Activated naive CD4-positive, alpha-beta T cell treated with anti-CD3 and anti-CD28 coated beads, Interleukin-2, amount 10 ng/mL, durations not matched to agents 7 days and 5 days (primary cell): Measurements from ENCODE around the gene TCF15.

Experiments
- CTCF ChIA-PET: fragments of 350-600 bp; sonication (Branson Sonifier 250); formaldehyde crosslinking; loops from one replicate; lab custom pipeline; 2021; ENCODE audit warnings: antibody characterized with exemption; lab: Charles Lee
- DNase-seq: peaks from one replicate; pipeline ENCODE4 v3.0.0-alpha.2; 2020
- H3K27ac Mint-ChIP-seq: one replicate; pipeline ENCODE4 v1.8.0; 2021; ENCODE audit warnings: mild to moderate bottlenecking, moderate library complexity, mixed read lengths
- H3K27me3 Mint-ChIP-seq: one replicate; pipeline ENCODE4 v1.8.0; 2021; ENCODE audit warnings: mild to moderate bottlenecking, mixed read lengths
- H3K36me3 Mint-ChIP-seq: one replicate; pipeline ENCODE4 v1.8.0; 2021; ENCODE audit warnings: mixed read lengths
- H3K4me1 Mint-ChIP-seq: one replicate; pipeline ENCODE4 v1.8.0; 2021; ENCODE audit warnings: mixed read lengths
- H3K4me3 Mint-ChIP-seq: one replicate; pipeline ENCODE4 v1.8.0; 2021; ENCODE audit warnings: mild to moderate bottlenecking, moderate library complexity, mixed read lengths
- H3K9me3 Mint-ChIP-seq: one replicate; pipeline ENCODE4 v1.8.0; 2021; ENCODE audit warnings: mixed read lengths

The TCF15 gene, protein sequence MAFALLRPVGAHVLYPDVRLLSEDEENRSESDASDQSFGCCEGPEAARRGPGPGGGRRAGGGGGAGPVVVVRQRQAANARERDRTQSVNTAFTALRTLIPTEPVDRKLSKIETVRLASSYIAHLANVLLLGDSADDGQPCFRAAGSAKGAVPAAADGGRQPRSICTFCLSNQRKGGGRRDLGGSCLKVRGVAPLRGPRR

DNA sequence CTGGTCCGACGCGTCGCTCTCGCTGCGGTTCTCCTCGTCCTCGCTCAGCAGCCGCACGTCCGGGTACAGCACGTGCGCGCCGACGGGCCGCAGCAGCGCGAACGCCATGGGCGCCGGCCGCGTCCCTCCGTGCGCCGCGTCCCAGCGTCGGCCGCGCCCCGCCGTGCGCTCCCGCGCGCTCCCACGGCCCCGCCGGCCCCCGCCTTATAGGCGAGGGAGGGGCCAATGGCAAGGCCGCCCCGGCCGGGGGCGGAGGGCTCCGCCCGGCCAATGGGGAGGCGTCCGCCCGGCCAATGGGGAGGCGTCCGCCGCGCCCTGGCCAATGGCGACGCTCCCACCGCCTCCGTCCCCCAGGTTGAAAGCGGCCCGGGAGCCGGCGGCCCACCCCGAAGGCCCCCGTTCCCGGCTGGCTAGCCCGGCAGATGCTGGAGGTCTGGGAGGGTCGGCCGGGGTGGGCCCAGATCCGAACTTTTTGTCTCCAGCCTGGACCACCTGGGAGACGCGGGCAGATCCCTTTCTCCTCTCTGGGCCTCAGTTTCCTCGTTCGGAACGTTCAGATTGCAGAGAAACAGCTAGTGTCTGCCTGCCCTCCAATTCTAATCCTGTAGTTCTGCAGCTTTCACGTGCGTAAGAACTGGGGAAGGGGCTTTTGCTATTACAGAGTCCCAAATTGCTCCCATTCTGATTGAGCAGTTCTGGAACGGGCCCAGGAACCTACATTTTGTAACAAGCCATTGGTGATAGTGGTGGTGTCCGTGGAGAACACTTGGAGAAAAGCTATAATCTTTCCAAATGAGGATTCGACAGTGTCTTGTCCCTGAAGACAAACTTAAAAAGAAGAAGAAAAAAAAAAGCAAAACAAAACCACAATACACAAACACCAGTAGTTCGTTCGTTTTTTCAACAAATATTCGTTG is at the start of gene TCF15:
TSS of gene TCF15 (minus strand) at position 180 of the 917 bp plus-strand sequence. CDS start at position 108, 72 bp downstream.
- peaks cover 87% of the 10 kb centered on the region for H3K27me3 Mint-ChIP-seq
- H3K4me1 Mint-ChIP-seq, result peaks cover 10% of the 10 kb centered on the region
- CTCF ChIA-PET, result no interaction called here
- no peaks in the 10 kb centered on the region for H3K9me3 Mint-ChIP-seq
- H3K36me3 Mint-ChIP-seq, result no peaks in the 10 kb centered on the region
- no peak for DNase-seq
- no peak within 1 kb of the TSS for H3K27ac Mint-ChIP-seq
- H3K4me3 Mint-ChIP-seq, result peak within 1 kb of the TSS; percentile 10

DNA sequence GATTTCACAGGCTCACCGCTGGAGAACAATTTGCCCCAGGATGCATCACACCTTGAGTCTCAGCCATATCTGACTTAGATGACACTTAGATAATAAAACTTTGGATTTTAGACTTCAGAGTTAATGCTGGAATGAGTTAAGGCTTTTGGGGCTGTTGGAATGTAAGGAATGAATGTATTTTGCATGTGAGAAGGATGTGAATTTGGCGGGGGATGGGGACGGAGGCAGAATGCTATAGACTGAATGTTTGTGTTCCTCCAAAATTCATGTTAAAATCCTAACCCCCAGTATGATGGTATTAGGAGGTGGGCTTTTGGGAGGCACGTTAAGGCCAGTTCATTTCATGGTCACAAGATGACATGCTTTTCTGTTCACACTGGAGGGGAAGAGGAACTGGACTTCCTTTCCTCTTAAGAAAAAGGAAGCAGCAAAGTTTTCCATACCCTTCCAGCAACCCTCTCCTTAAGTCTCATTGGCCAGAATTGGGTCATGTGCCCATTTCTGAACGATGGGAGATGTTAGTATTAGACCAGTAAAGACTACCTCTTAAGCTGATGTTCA is 48.7 kb upstream of the TCF15 start:
- H3K27ac Mint-ChIP-seq, result no peak overlapping the region
- DNase-seq, result no peak
- CTCF ChIA-PET, result no interaction called here
- H3K4me1 Mint-ChIP-seq, result peaks cover 10% of the 10 kb centered on the region
- H3K36me3 Mint-ChIP-seq, result no peaks in the 10 kb centered on the region
- H3K4me3 Mint-ChIP-seq, result no peak overlapping the region
- no peaks in the 10 kb centered on the region for H3K9me3 Mint-ChIP-seq
- H3K27me3 Mint-ChIP-seq, result peaks cover 76% of the 10 kb centered on the region

DNA sequence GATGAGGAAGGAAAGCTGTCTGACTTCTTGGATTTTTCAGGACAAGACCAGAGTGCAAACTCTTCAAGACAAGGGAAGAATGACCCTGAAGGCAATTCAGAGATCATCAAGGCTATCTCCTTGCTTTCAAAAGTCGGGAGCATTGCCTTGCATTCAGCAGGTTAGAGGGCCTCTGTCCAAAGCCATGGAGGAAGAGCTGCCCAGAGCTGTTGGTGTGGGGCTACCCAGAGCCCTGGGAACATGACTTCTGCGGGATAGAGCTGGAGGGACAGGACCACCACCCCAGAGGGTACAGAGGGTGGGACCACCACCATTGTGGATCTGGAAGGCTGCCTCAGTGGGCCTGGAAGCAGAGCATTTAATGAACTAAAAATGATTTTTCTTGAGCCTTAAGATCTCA is 48.1 kb upstream of the TCF15 start:
- Mint-ChIP-seq H3K27ac (no peak overlapping the region), H3K4me3 (no peak overlapping the region), H3K4me1 (peaks cover 13% of the 10 kb centered on the region), H3K9me3 (no peaks in the 10 kb centered on the region), H3K36me3 (no peaks in the 10 kb centered on the region), H3K27me3 (peaks cover 70% of the 10 kb centered on the region)
- no peak for DNase-seq
- CTCF ChIA-PET, result no interaction called here

DNA sequence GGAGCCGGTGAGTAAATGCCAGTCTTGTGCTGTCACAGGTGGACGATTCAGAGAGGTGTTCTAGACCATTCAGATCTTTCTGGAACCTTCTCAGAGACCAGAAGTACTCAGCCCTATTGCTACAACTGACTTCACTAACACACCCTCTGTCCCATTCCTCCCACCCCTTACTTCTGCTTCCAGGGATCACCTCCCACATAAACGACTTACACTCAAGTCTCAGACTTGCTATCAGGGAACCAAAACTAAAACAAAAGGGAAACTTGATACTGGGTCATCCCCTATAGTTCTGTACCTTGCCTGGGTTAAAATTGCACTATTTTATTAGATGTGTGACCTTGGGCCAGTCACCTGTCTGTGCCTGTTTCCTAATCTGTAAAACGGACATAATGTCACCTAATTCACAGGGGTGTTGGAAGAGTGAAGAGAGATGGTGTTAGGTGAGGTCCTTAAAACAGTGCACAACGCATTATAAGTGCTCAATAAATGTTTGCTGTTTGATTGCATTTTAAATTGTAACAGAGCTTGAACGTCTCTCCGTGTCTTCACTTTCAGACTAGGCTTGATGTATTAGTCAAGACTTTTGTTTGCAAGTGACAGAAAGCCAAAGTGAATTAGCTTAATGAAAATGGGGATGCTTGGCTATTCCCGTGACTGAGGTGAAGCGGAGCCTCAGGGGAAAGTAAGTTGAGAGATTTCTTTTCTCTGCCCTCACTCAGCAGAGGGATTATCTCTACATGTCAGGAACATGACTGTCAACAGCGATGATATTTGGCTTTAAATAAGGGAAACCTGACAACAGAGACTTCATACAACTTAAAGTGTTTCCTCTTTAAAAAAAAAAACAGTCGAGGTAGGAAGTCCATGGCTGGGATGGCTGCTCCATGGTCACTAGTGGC is 45.9 kb upstream of the TCF15 start:
- CTCF ChIA-PET, result interaction anchor here (1.7 kb wide), 1 partner anchor 11 kb away, joined by 8 read pairs; no protein-coding TSS in a partner anchor
- Mint-ChIP-seq H3K27me3 (peaks cover 48% of the 10 kb centered on the region), H3K36me3 (no peaks in the 10 kb centered on the region), H3K4me3 (no peak overlapping the region), H3K27ac (no peak overlapping the region), H3K4me1 (peaks cover 19% of the 10 kb centered on the region), H3K9me3 (no peaks in the 10 kb centered on the region)
- no peak for DNase-seq

DNA sequence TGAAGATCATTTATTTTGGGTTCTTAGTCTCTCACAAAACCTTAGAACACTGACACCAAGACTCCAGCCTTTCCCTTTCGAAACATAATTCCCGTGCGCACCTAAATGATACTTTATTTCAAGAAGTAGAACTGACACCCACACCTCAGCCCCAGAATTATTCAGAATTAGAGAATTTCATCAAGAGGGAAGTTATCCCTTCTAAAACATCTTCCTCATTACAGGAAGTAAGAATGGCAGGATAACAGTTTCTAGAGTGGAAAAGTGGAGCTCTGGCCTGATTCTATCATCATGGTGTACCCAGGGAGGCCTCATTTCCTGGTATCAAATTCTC is 44.3 kb upstream of the TCF15 start:
- Mint-ChIP-seq H3K27ac (no peak overlapping the region), H3K4me3 (no peak overlapping the region)

DNA sequence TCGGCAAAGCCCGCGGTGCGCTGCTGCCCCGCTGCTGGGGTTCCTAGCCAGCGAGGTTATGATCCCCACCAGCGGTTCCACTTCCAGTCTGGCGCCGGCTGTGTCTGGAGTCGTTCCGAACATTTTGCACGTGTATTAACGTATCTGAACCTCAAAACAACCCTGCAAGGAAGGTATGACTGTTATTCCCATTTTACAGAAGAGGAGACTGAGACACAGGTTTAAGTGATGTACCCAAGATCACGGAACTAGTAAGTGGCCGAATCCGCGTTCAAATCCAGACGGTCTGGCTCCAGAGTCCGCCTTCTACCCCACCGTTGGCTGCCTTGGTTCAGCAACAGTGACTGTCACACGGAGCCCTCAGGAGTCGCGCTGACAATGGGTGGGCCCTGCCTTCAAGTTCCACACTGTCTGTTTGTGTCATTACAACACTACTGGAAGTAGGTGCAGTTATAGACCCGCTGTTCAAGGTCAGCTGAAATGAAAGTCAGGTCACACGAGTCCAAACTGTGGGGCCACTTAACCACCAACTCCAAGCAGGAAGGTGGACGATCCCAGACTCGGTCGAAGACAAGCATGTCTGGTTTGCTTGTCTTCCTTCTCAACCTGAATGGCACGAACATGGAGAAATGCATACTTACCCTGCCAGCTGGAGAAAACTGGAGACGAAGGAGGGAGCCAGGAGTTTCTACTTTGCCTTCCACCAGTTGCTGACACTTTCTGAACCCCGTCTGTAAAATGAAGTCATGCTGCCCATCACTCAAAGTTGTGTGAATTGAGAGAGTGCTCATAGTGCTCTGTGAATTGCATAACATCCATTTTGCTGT is 43.7 kb upstream of the TCF15 start:
- H3K4me1 Mint-ChIP-seq, result peaks cover 23% of the 10 kb centered on the region

More for the DNA sequence above, 44.3 kb upstream of the TCF15 start:
- Mint-ChIP-seq H3K4me1 (peaks cover 23% of the 10 kb centered on the region), H3K9me3 (no peaks in the 10 kb centered on the region), H3K36me3 (peaks cover 3% of the 10 kb centered on the region), H3K27me3 (peaks cover 32% of the 10 kb centered on the region)
- no peak for DNase-seq
- CTCF ChIA-PET, result interaction anchor here (1.2 kb wide), 1 partner anchor 13 kb away, joined by 3 read pairs; no protein-coding TSS in a partner anchor

DNA sequence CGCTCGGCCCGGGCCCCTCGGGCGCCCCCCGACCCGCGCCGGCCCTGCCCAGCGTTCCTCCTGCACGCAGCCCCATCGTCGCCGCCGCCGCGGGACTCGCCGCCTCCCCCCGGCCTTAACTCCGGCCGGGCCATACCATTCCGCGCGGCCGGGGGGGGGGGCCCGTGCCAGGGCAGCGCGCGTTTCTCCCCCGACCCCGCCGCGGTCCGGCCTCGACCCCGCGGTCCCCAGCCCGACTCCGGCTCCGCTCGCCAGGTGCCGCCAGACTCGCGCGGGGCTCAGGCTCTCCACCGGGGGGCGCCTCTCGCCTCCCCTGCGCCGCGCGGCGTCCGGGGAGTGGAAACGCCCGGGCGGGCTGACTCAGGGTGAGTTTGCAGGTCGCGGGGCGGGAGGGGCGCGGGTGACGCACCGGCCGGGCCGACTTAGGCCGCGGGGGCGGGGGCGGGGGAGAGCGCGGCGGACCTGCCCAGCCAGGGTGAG is 43.0 kb upstream of the TCF15 start, which contains the start of gene SRXN1:
TSS of gene SRXN1 (minus strand) at position 91 of the 480 bp plus-strand sequence. CDS start at position 76, 15 bp downstream.
- Mint-ChIP-seq H3K9me3 (no peaks in the 10 kb centered on the region), H3K4me1 (peaks cover 23% of the 10 kb centered on the region), H3K27me3 (peaks cover 19% of the 10 kb centered on the region), H3K4me3 (peak within 1 kb of the TSS; percentile 74), H3K36me3 (peaks cover 10% of the 10 kb centered on the region), H3K27ac (peak within 1 kb of the TSS; percentile 43)
- CTCF ChIA-PET, result no interaction called here
- DNase-seq, result peak; percentile 83

More for the DNA sequence above, 43.7 kb upstream of the TCF15 start:
- Mint-ChIP-seq H3K27ac (peak overlapping the region; percentile 40), H3K36me3 (peaks cover 5% of the 10 kb centered on the region), H3K4me3 (peak overlapping the region; percentile 74), H3K27me3 (peaks cover 26% of the 10 kb centered on the region), H3K9me3 (no peaks in the 10 kb centered on the region)
- CTCF ChIA-PET, result interaction anchor here (1.2 kb wide), 1 partner anchor 12 kb away, joined by 3 read pairs; no protein-coding TSS in a partner anchor
- no peak for DNase-seq

DNA sequence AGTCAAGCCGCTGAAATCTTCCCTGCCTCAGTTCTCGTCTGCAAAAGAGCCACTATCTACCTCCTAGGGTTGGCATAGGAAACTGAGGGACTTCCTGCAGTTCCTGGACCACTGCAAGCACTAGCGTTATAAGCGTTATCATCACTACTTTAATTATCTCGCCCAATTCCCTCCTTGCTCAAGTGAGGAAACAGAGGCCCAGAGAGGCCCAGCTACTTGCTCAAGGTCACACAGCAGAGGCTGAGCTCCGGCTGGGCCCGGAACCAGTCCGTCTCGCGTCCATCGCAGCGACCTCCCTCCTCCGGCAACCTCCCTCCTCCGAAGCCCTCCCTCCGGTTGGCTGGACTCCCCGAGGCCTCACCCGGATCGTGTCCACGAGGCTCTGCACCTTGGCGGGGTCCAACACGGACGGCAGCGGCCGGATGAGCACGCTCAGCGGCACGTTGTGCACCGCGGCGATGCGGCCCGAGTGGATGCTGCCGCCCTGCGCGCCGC is 42.6 kb upstream of the TCF15 start:
- CTCF ChIA-PET, result interaction anchor here (0.6 to 1.0 kb wide), 2 partner anchors 86 to 117 kb away, joined by 3 to 4 read pairs; no protein-coding TSS in a partner anchor

DNA sequence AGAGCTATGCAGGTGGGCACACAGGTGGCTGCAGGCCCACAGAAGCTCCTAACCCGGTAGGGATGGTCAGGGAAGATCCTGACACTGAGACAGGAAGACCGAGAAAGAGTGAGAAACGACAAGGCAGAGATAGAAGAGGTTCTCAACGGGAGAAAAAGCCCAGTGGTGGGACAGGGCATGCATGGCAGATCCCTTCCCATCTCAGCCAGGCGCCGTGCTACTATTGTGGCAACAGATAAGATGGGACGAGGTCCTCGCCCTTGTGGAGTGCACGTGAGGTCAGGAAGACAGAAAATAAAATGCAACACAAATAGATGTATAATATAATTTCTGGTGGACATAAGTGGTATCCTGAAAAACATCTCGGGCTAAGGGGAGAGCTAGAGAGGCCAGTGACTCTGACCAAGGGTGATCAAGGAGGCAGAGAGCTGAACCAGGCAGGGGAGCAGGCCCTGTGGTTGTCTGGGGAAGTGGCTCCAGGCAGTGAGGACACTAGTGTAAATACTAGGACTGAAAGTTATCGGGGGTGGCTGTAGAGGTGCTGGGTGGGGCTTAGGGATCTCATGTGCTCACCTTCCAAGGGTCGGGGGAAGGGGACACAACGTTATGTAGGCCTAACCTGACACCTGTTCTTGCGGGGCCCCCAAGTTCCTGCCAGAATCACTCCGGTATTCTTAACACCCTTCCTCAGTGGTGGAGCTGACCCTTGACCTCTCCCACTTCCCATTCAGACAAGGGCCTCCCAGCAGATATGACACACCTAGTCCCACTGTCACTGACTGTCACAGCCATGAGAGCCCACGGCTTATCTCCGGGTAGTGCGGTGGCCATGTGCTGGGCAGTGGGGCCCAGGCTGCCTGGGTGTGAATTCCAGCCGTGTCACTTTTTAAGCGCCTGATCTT is 41.9 kb upstream of the TCF15 start:
- no peaks in the 10 kb centered on the region for H3K9me3 Mint-ChIP-seq
- H3K27ac Mint-ChIP-seq, result peak overlapping the region; percentile 43
- H3K36me3 Mint-ChIP-seq, result peaks cover 19% of the 10 kb centered on the region
- DNase-seq, result no peak
- peaks cover 23% of the 10 kb centered on the region for H3K4me1 Mint-ChIP-seq
- H3K4me3 Mint-ChIP-seq, result peak overlapping the region; percentile 72
- CTCF ChIA-PET, result interaction anchor here (0.6 to 1.0 kb wide), 4 partner anchors 15 to 311 kb away, joined by 3 to 4 read pairs (median 3); no protein-coding TSS in a partner anchor
- H3K27me3 Mint-ChIP-seq, result peaks cover 16% of the 10 kb centered on the region

More for the DNA sequence above, 42.6 kb upstream of the TCF15 start:
- peaks cover 16% of the 10 kb centered on the region for H3K27me3 Mint-ChIP-seq
- H3K9me3 Mint-ChIP-seq, result no peaks in the 10 kb centered on the region
- peaks cover 14% of the 10 kb centered on the region for H3K36me3 Mint-ChIP-seq
- H3K4me3 Mint-ChIP-seq, result peak overlapping the region; percentile 72
- H3K27ac Mint-ChIP-seq, result peak overlapping the region; percentile 43
- peaks cover 23% of the 10 kb centered on the region for H3K4me1 Mint-ChIP-seq
- DNase-seq, result no peak

DNA sequence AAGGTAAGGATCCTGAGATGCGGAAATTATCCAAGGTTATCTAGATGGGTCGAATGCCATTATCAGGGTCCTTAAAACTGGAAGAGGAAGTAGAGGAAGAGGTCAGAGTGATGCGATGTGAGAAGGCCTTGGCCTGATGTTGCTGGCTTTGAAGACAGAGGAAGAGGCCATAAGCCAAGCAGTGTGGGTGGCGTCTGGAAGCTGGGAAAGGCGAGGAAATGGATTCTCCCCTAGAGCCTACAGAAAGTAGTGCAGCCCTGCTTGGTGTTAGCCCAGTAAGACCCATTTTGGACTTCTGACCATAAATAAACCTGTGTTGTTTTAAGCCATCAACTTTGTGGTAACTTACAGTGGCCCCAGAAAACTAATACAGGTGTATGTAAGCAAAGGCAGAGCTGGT is 40.8 kb upstream of the TCF15 start:
- no peak for DNase-seq
- Mint-ChIP-seq H3K27me3 (peaks cover 10% of the 10 kb centered on the region), H3K36me3 (peaks cover 19% of the 10 kb centered on the region), H3K27ac (no peak overlapping the region), H3K4me1 (peaks cover 23% of the 10 kb centered on the region), H3K4me3 (no peak overlapping the region), H3K9me3 (no peaks in the 10 kb centered on the region)
- CTCF ChIA-PET, result no interaction called here

DNA sequence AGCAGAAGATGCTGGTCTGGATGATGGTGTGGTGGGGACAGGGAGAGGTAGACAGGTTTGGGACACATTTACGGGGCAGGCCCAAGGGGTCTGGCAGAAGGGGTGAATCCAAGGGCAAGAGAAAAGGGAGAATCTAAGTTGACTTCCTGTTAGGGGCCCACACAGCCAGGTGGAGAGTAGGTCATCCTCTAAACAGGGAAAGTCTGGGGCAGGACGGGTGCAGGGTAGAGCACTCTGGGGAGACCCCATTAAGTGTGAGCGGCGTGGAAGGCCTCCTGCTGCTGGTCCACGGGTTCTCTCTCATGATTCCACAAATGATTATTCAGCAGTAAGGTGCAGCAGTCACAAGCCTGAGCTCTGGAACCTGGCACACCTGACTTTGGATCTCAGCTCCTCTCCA is 40.2 kb upstream of the TCF15 start:
- Mint-ChIP-seq H3K4me1 (peaks cover 28% of the 10 kb centered on the region), H3K9me3 (no peaks in the 10 kb centered on the region), H3K36me3 (peaks cover 19% of the 10 kb centered on the region), H3K4me3 (no peak overlapping the region), H3K27ac (no peak overlapping the region), H3K27me3 (peaks cover 13% of the 10 kb centered on the region)
- no peak for DNase-seq
- CTCF ChIA-PET, result no interaction called here
